ENCODE results near the gene CRTC2.

GRCh38 chr1:153928791-153929341 lies 29.5 kb downstream of the CRTC2 start:
- TF ChIP-seq CTCF (IDR thresholded peaks at IDR 0.05): no peak
- TF ChIP-seq POLR2AphosphoS5 (IDR thresholded peaks at IDR 0.05; ENCODE audit: low read depth, low read length): no peak
- TF ChIP-seq SIN3A (IDR thresholded peaks at IDR 0.05; ENCODE audit: borderline replicate concordance, insufficient read depth, low read depth, low read length): no peak
- TF ChIP-seq, protein P1, sequence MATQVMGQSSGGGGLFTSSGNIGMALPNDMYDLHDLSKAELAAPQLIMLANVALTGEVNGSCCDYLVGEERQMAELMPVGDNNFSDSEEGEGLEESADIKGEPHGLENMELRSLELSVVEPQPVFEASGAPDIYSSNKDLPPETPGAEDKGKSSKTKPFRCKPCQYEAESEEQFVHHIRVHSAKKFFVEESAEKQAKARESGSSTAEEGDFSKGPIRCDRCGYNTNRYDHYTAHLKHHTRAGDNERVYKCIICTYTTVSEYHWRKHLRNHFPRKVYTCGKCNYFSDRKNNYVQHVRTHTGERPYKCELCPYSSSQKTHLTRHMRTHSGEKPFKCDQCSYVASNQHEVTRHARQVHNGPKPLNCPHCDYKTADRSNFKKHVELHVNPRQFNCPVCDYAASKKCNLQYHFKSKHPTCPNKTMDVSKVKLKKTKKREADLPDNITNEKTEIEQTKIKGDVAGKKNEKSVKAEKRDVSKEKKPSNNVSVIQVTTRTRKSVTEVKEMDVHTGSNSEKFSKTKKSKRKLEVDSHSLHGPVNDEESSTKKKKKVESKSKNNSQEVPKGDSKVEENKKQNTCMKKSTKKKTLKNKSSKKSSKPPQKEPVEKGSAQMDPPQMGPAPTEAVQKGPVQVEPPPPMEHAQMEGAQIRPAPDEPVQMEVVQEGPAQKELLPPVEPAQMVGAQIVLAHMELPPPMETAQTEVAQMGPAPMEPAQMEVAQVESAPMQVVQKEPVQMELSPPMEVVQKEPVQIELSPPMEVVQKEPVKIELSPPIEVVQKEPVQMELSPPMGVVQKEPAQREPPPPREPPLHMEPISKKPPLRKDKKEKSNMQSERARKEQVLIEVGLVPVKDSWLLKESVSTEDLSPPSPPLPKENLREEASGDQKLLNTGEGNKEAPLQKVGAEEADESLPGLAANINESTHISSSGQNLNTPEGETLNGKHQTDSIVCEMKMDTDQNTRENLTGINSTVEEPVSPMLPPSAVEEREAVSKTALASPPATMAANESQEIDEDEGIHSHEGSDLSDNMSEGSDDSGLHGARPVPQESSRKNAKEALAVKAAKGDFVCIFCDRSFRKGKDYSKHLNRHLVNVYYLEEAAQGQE (IDR thresholded peaks at IDR 0.05; ENCODE audit: insufficient read depth in 1 of 2, low read depth in 2 of 2, low read length in 1 of 2): no peak
